ENCODE results near the gene SRA1. TPM values are rescaled to one million over a fixed set of nuclear protein-coding genes. Genes with fewer than 3 reads are reported as not detected.
A peak's percentile ranks its signal among the peaks of the same experiment; 100 is the strongest.
"Not testable (repeated sequence)": the region's sequence is repeated elsewhere in the genome, so short reads cannot be mapped to it uniquely, and the experiment has no call there.

SRA1 gene
- 10 to 100 TPM in 4 of 6 donors, 1 to 10 TPM in 2; 7.0 to 14.3 (median 11.2) TPM for total RNA-seq
- 10 to 100 TPM; 20.5 to 29.7 TPM for polyA plus RNA-seq

GRCh38 chr5:140557136-140557805 is at the start of gene SRA1:
TSS of gene SRA1 (minus strand) at chr5:140557473. CDS start at chr5:140557452, 21 bp downstream.
- Histone ChIP-seq H3K27me3 (no peaks in the 10 kb centered on the region), H3K4me3 (peak within 1 kb of the TSS; percentile 70 to 80 (median 74)), H3K27ac (peak within 1 kb of the TSS; percentile 70 to 82 (median 74)), H3K36me3 (no peaks in the 10 kb centered on the region), H3K9me3 (no peaks in the 10 kb centered on the region), H3K4me1 (peaks cover 5 to 19% (median 9%) of the 10 kb centered on the region in 3 donors)
- DNase-seq (peak; percentile 89 to 96 (median 92)), ATAC-seq (peak; percentile 95 to 98 (median 98)), FAIRE-seq (no peak)
- WGBS, 2 donors = 1% methylated on average over 46 of the region's 46 CpGs
- no peak for TF ChIP-seq CTCF (IDR thresholded peaks at IDR 0.05)
- intact Hi-C loops (cut with DNase I) = no loop called here

- intact Hi-C loops (cut with DNase I) = no loop called here
- FAIRE-seq (no peak), DNase-seq (no peak), ATAC-seq (no peak)
- Histone ChIP-seq H3K27me3 (no peaks in the 10 kb centered on the region), H3K27ac (no peak overlapping the region), H3K36me3 (no peaks in the 10 kb centered on the region), H3K4me1 (no peaks in the 10 kb centered on the region), H3K9me3 (no peaks in the 10 kb centered on the region), H3K4me3 (no peak overlapping the region)
- TF ChIP-seq CTCF (IDR thresholded peaks at IDR 0.05) = no peak
- WGBS, 2 donors = 73 to 84% methylated on average over 2 of the region's 2 CpGs
Measured at GRCh38 chr5:140607031-140607430, 49.8 kb upstream of the SRA1 start.

GRCh38 chr5:140605879-140606278 is 48.6 kb upstream of the SRA1 start:
- no peak for ATAC-seq
- FAIRE-seq = no peak
- intact Hi-C loops (cut with DNase I) = no loop called here
- no peak for DNase-seq
- TF ChIP-seq CTCF (IDR thresholded peaks at IDR 0.05) = no peak
- Histone ChIP-seq H3K36me3 (no peaks in the 10 kb centered on the region), H3K27me3 (no peaks in the 10 kb centered on the region), H3K27ac (no peak overlapping the region), H3K4me1 (no peaks in the 10 kb centered on the region), H3K4me3 (no peak overlapping the region), H3K9me3 (no peaks in the 10 kb centered on the region)
- 73 to 76% methylated on average over 3 of the region's 3 CpGs for WGBS, 2 donors

- no peak for TF ChIP-seq CTCF (IDR thresholded peaks at IDR 0.05)
- intact Hi-C loops (cut with DNase I) = no loop called here
Measured at GRCh38 chr5:140603734-140604133, 46.5 kb upstream of the SRA1 start.

GRCh38 chr5:140603446-140603698 is 46.1 kb upstream of the SRA1 start:
- intact Hi-C loops (cut with DNase I); H3K9me3 ChIP-seq; DNase-seq; H3K36me3 ChIP-seq; H3K27me3 ChIP-seq; FAIRE-seq; H3K27ac ChIP-seq; ATAC-seq; H3K4me1 ChIP-seq; H3K4me3 ChIP-seq: not testable (repeated sequence)
- 91 to 93% methylated on average over 4 of the region's 4 CpGs for WGBS, 2 donors

More at GRCh38 chr5:140603734-140604133, 46.5 kb upstream of the SRA1 start:
- no peaks in the 10 kb centered on the region for H3K4me1 ChIP-seq
- WGBS, 2 donors = 87% methylated on average over 2 of the region's 2 CpGs
- H3K27me3 ChIP-seq = no peaks in the 10 kb centered on the region
- H3K4me3 ChIP-seq = no peak overlapping the region
- FAIRE-seq (no peak), DNase-seq (no peak), ATAC-seq (no peak)
- H3K36me3 ChIP-seq = no peaks in the 10 kb centered on the region
- H3K9me3 ChIP-seq = no peaks in the 10 kb centered on the region
- H3K27ac ChIP-seq = no peak overlapping the region

All from pancreas (tissue), 10 donors.